HEK293T (cell line): ENCODE results near the gene CLK4.

ENCODE experiments used
- CTBP1 ChIP-seq: fragments of 450-650 bp; IDR thresholded peaks from 2 replicates; pipeline ENCODE4 v1.6.1; 2016; ENCODE audit warnings: borderline replicate concordance
- ELF4 ChIP-seq: fragments of 450-650 bp; IDR thresholded peaks from 2 replicates; pipeline ENCODE4 v1.6.1; 2017; ENCODE audit warnings: antibody characterized with exemption
- FOXA1 ChIP-seq: fragments of 450-650 bp; IDR thresholded peaks from 2 replicates; pipeline ENCODE4 v1.6.1; 2016; ENCODE audit warnings: mild to moderate bottlenecking
- FOXK2 ChIP-seq: fragments of 450-650 bp; IDR thresholded peaks from 2 replicates; pipeline ENCODE4 v1.6.1; 2016; ENCODE audit warnings: mild to moderate bottlenecking
- FOXM1 ChIP-seq: fragments of 450-650 bp; IDR thresholded peaks from 2 replicates; pipeline ENCODE4 v1.6.1; 2017; ENCODE audit warnings: mild to moderate bottlenecking, borderline replicate concordance
- HDGF ChIP-seq: fragments of 450-650 bp; IDR thresholded peaks from 2 replicates; pipeline ENCODE4 v1.6.1; 2017; ENCODE audit warnings: antibody characterized with exemption, borderline replicate concordance
- LEF1 ChIP-seq: fragments of 450-650 bp; IDR thresholded peaks from 2 replicates; pipeline ENCODE4 v1.6.1; 2017; ENCODE audit warnings: mild to moderate bottlenecking, borderline replicate concordance
- NFRKB ChIP-seq: fragments of 450-650 bp; IDR thresholded peaks from 2 replicates; pipeline ENCODE4 v1.6.1; 2016; ENCODE audit warnings: mild to moderate bottlenecking, moderate library complexity
- SP1 ChIP-seq: fragments of 450-650 bp; IDR thresholded peaks from 2 replicates; pipeline ENCODE4 v1.6.1; 2017
- SUZ12 ChIP-seq: fragments of 450-650 bp; IDR thresholded peaks from 2 replicates; pipeline ENCODE4 v1.6.1; 2016; ENCODE audit warnings: mild to moderate bottlenecking
- TARDBP ChIP-seq: fragments of 450-650 bp; IDR thresholded peaks from 2 replicates; pipeline ENCODE4 v1.6.1; 2016
- ZNF384 ChIP-seq: fragments of 450-650 bp; IDR thresholded peaks from 2 replicates; pipeline ENCODE4 v1.6.1; 2016
- TF ChIP-seq, protein P1 (sequence below): fragments of 450-650 bp; IDR thresholded peaks from 2 replicates; pipeline ENCODE4 v1.6.1; 2016

DNA sequence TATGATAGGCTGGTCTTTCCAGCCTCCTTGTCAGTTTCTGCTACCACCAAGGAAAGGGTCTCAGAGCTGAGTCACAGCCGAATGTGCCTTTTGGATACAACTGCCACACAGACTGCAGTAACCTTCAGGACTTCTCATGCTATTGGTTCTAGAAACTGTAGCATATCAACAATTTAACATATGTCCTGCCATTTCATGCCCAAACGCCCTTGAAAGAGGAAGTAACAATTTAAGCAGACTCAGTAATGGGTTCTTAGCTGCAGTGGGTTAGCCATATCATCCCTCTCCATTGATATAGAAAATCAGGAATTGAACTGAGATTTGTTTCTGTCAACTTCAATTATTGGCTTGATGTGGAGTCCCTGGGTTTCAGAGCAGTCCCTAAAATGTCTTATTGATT is 4.1 kb upstream of the CLK4 start:
- TF ChIP-seq TARDBP (no peak), ELF4 (no peak), FOXM1 (no peak), SP1 (no peak), FOXK2 (no peak), FOXA1 (no peak), LEF1 (no peak), CTBP1 (no peak), ZNF384 (no peak), HDGF (no peak), NFRKB (no peak), SUZ12 (no peak)
- TF ChIP-seq, protein P1, sequence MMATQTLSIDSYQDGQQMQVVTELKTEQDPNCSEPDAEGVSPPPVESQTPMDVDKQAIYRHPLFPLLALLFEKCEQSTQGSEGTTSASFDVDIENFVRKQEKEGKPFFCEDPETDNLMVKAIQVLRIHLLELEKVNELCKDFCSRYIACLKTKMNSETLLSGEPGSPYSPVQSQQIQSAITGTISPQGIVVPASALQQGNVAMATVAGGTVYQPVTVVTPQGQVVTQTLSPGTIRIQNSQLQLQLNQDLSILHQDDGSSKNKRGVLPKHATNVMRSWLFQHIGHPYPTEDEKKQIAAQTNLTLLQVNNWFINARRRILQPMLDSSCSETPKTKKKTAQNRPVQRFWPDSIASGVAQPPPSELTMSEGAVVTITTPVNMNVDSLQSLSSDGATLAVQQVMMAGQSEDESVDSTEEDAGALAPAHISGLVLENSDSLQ: no peak
